GM12801 (cell line): ENCODE results near the gene MMP17.

ENCODE experiments used
- TF ChIP-seq, protein P1 (sequence below): IDR thresholded peaks from one replicate; pipeline ENCODE4 v1.5.1; 2011; ENCODE audit warnings: control low read depth; ENCODE audit not compliant: insufficient read length; ENCODE audit errors: extremely low read depth

The MMP17 gene

DNA sequence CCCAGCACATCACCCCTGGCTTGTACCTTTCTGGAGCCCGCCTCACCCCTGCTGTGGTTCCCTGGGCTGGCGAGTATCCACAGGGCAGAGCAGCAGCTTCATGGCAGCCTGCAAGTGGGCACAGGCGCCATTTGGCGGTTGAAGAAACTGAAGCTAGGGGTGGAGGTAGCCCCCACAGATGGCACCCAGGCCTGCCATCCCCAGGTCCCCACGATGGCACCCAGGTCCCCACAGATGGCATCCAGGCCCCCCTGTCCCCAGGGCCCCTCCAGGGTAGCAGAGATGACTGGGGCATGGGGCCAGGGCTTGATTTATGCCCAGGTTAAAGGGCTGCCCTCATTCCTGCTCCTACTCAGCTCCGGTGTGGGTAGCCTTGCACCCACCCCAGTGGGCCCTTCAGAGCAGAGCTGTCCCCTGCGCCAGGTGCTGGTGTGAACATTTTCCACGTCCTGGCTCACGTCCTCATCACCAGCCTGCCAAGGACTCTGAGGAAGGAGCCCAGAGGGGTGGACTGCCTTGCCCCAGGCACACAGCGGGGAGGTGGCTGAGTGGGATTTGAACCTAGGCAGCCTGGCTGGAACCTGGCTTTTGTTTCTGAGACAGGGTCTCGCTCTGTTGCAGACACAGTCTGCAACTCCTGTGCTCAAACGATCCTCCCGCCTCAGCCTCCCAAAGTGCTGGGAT, 8.7 kb downstream of the MMP17 start:
- TF ChIP-seq, protein P1, sequence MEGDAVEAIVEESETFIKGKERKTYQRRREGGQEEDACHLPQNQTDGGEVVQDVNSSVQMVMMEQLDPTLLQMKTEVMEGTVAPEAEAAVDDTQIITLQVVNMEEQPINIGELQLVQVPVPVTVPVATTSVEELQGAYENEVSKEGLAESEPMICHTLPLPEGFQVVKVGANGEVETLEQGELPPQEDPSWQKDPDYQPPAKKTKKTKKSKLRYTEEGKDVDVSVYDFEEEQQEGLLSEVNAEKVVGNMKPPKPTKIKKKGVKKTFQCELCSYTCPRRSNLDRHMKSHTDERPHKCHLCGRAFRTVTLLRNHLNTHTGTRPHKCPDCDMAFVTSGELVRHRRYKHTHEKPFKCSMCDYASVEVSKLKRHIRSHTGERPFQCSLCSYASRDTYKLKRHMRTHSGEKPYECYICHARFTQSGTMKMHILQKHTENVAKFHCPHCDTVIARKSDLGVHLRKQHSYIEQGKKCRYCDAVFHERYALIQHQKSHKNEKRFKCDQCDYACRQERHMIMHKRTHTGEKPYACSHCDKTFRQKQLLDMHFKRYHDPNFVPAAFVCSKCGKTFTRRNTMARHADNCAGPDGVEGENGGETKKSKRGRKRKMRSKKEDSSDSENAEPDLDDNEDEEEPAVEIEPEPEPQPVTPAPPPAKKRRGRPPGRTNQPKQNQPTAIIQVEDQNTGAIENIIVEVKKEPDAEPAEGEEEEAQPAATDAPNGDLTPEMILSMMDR = no peak

DNA sequence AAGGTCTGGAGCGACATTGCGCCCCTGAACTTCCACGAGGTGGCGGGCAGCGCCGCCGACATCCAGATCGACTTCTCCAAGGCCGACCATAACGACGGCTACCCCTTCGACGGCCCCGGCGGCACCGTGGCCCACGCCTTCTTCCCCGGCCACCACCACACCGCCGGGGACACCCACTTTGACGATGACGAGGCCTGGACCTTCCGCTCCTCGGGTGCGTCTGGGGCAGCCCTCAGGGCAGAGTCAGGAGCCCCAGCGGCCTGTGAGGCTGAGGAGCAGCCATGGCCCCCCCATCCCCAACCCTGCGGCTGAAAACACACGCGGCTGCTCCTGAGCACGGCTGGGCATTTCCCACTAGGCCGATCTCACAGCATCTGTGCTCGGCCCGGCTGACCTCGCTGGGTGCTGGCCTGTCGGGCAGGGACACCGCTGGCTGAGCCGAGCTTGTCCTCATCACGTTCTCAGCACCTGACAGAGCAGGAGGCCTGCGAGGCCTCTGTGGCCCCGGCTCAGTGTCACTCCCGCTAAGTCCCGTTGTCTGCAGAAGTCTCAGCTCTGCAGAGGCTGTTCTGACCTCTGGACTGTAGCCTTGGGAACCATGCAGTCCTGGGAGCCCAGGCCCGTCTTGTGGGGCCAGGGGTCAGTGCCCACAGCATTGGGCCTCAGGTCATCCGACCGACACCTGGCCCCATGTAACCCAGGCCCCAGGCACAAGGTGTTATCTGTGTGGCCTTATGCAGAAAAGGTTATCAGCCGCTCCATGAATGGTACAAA, 12.6 kb downstream of the MMP17 start:
- TF ChIP-seq, protein P1 = no peak

DNA sequence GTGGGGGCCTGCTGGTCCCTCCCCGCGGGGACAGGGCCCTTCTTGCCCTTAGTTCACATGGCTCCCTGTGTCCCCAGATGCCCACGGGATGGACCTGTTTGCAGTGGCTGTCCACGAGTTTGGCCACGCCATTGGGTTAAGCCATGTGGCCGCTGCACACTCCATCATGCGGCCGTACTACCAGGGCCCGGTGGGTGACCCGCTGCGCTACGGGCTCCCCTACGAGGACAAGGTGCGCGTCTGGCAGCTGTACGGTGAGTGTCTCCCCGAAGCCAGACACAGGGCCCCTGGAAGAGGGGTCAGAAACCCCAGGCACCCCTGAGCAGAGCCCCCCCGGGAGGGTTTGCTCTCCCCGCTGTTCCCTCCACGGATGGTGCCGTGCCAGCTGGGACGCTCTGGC, 13.4 kb downstream of the MMP17 start:
- TF ChIP-seq, protein P1 = no peak

DNA sequence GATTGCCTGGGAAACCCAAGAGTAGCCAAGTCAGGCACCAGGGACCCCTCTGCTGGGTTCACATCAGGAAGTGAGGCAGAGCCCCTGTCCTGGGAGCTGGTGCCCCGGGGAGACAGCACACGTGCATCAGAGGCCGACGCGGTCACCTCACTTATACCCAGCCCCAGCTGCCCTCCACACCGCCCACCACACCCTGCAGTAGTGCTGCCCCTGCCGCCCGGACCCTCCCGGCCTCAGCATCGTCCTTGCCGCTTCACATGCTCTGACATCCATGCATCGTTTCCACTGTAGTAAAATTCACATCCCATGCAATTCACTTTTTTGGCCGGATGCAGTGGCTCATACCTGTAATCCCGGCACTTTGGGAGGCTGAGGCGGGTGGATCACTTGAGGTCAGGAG, 14.0 kb downstream of the MMP17 start:
- TF ChIP-seq, protein P1 = no peak

DNA sequence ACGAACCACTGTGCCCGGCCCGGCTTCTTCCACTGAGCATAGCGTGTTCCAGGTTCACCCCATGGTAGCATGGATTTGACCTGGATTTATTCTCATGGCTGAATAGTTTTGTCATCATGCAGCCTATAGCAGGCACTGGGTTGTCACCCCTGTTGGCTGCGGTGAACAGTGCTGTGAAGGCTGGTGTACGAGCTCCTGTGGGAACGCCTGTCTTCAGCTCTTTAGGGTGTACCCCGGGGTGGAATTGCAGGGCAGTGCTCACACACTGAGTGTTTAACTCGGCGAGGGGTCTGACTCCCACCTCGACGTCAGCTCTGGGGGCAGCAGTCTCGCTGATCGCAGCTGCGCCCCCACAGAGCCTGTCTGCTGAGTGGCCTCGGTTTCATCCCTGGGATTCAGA, 15.3 kb downstream of the MMP17 start:
- TF ChIP-seq, protein P1 = no peak

DNA sequence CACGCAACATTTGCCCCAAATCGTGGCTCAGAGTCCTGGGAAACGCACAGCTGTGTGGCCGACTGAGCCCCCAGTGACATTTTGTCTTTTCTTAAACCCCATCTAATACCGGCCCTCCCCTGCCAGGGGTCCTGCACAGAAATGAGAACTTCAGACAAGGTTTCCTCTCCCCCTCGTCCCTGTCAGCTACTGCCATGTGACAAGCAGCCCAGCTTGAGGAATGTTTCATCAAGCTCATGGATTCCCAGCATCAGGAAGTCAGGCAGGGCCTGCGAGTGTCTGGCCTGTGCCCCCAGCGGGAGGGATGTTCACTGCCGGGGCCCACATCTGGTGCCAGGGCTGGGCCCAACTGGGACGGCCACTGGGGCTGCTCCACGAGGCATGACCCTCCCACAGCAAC, 15.9 kb downstream of the MMP17 start:
- TF ChIP-seq, protein P1 = no peak

DNA sequence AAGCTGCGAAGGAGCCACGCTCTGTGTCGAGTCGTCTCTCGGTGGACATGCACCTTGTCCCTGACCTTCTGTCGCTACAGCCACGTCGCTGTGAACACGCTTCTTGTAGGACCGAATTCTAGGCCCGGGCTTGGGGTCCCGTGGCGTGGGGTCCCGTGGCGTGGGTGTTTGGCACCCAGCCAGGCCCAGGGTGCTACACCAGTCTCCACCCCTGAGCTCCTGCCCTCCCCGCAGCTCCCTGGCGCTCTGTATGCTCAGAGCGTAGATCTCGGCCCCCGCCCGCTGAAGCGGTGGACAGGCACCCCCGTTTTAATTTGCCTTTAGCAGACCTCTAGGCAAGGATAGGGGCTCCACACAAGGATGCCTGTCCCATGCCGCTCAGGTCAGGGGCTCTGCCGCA, 16.5 kb downstream of the MMP17 start:
- TF ChIP-seq, protein P1 = no peak
